GM19240 (cell line): ENCODE measurements around the gene ADAT1.
"Not testable (repeated sequence)": the region's sequence is repeated elsewhere in the genome, so short reads cannot be mapped to it uniquely, and the experiment has no call there.

ENCODE experiments used
- DNase-seq: peaks from one replicate; pipeline ENCODE4 v3.0.0; 2011; ENCODE audit warnings: low spot score; ENCODE audit not compliant: insufficient read length

ADAT1 gene

DNA sequence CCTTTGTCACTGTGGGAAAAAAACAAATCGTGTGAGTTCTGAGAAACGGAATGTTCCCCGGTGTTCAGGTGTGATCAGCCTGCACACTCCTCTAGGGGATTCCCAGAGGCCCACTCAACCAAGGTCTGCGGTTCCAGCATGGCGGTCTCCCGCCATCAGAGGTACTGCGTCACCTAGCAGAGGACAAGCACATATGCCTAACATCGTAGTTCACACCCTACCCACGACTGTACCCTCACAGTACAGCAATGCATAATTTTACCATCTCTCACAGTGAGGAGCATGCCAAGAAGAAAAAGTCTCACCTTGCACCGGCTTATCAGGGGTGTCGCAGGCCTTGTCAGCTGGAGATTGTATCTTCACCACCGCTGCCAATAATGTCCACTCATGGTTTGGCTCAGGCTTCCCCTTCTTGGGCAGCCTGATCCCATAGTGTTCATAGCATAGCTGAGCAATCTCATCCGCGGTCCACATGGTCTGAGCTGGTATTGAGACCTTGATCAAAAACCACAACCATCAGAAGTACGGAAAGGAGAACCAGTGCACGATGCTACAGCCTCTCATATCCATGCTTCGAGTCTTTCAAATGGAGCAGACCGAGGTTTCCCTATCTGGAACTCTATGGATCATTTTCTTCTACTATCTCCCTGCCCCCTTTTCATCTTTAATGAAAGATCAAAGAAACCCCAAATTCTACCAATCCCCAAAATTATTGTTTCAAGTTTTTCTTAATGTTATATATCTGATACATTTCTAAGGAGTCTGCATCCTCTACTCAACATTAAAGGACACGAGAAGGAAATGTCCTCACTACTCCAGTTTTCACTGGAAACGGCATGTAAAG lies 2.5 kb downstream of the ADAT1 start:
- DNase-seq = no peak

DNA sequence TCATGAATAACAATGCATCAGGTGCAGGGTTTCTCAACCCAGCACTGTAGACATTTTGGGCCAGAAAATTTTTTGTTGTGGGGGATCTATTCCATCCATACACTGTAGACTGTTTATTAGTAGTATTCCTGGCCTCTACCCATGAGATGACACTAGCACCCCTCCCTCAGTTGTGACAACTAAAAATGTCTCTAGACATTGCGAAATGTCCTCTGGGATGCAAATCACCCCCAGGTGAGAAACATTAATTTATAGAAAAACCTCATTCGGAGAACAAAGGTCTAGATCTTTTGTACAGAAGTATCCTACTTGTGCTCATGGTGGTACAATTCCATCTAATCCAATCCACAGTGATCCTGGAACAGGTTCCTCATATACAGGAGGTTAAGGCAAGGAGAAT lies 4.3 kb downstream of the ADAT1 start:
- DNase-seq = no peak

DNA sequence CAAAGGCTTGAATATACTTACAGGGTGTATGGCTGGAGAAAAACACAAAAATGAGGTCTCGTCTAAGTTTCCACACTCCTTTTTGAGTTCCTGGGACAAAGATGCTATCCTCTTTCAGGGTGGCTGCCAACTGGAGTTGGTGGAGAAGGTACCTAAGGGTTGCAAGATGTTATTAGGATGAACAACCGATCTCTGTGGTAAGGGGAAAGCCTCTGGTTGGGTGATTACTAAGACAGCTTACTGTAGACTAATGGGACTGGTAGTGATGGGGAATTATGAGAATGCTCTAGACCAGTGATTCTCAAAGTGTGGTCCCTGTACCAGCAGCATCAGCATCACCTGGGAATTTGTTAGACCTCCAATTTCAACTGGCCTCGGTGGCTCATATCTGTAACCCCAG lies 6.0 kb downstream of the ADAT1 start:
- DNase-seq = no peak

DNA sequence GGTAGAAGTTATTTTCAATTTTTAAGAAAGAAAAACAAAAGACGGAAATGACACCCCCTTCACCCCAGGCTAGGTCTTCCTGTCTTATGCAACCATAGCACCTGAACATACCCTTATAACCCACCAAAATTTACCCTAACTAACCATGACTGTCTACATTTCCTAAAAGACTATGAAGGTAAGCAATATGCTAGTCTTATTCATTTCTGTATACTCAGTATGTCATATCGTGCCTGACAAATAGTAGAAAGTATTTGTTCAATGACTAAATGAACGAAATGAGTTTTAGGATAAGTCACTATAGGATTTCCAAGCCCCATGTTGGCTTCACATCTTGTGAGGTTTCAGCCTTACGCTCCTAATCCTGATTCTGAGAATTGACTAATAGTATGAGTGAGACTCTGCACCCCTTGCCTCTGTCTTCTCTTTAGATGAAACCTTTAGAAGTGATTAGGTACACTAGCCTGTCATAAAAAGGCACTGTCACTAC lies 6.5 kb downstream of the ADAT1 start:
- DNase-seq = no peak

DNA sequence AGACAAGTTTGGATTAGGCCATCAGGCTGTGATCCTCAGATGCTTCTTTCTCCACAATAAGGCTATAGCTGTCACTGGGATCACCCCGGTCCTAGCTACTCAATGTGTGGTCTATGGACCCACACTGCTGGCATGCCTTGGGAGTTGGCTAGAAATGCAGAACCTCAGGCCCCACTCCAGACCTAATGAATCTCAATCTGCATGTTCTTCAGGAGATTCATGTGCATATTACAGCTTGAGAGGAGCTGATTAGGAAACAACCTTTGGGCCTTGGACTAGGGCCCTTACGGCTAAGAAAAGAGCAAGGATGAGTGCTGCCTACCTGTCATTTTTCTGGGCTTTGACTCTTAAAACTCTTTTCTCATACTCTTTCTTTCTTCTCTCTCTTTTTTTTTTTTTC lies 7.5 kb downstream of the ADAT1 start:
- no peak for DNase-seq

DNA sequence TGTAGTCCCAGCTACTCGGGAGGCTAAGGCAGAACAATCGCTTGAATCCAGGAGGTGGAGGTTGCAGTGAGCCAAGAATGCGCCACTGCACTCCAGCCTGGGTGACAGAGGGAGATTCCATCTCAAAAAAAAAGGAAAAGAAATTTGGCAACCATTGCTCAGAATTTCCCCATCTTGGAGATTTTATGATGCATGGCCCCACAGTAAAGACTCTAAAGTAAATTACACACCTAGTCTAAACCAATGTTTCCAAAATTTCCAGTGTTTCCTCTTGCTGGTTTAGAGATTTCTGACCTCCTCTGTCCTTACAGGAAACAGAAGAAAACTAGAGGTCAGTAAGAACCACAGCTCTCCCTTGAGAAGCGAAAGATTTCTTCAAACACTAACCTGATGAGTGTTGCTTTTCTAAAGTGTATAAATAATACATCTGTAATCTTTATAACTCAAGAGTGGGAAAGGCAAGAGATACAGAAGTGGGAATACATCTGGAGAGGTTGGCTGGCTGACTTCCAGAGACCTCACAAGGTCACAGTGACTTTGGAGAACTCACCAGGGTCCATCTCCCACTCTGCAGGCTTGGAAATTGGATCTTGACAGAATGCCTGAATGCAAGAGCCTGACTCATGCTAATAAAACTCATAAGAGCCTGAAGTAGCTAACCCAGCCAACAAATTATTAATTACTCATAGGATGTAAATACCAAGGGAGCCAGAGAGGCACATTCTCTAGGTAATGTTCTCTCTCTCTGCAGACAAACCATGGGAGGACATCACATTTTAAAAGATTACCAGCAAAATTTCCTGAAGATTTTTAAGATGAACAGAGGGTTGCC lies 8.8 kb downstream of the ADAT1 start:
- no peak for DNase-seq

DNA sequence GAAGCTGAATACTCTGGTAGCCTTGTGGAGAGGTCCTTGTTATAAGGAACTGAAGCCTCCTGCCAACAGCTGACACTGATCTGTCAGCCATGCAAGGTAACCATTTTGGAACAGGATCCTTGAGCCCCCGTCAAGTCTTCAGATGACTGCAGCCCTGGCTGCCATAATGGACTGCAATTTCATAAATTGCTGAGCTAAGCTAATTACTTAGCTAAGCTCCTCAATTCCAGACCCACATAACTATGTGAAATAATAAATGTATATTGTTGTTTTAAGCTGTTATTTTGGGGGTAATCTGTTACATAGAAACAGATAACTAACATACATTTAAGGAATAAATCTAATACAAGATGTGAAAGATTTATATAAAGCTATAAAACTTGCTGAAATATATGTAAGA lies 16.6 kb downstream of the ADAT1 start:
- DNase-seq = no peak

DNA sequence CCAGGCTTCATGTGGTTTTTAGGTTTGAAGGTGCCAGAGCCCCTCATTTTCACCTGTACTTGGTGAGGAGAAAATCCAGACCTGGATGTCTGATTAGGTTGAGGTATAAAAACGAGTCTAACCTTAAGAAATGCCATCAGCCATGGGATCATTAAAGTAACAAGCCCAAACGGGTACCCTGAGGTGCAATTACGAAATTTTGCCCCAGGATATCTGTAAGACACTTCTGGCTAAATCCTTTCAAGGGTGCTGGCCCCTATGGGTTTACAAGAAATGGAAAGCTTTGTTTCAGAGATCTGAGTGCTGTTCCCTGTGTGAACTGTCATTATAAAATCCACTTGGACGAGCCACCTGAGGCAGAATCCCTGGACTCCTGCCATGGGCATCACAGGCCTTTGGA lies 19.8 kb downstream of the ADAT1 start:
- no peak for DNase-seq

DNA sequence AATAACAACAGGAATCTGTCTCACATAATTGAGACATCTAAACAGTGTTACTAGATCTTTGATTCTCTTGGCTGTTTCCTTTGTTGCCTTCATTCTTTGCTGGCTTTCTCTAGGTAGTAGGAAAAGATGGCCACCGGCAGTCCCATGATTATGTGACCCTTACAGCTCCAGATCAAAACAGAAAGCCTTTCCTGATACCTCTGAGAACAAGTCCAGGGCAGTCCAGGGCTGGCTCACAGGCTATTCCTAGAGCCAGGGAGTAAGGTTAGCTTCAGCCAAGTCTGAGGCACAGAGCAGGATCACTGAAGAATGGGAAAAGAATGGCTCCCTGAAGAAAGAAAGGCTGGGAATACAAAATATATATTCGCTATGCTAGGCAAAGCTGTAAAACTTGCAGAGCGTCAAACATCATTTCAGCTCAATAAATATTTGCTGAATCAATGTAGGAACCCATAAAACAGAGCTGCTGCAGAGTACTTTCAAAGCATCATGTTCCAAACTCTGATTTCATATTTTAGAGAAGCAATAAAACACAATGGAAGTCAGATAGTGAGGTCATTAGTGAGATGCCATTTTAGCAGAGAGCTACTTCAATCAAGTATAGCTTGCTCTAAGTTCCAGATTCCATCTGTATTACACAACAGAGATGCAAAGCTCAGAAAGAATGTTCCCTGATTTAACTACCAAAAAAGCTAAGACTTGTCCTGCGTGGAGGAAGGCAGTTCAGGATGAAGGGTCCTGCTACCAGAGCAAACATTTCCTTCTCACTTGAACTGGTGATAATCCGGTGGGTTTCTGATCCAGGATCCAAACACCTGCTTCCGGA lies 23.4 kb downstream of the ADAT1 start:
- DNase-seq = no peak

DNA sequence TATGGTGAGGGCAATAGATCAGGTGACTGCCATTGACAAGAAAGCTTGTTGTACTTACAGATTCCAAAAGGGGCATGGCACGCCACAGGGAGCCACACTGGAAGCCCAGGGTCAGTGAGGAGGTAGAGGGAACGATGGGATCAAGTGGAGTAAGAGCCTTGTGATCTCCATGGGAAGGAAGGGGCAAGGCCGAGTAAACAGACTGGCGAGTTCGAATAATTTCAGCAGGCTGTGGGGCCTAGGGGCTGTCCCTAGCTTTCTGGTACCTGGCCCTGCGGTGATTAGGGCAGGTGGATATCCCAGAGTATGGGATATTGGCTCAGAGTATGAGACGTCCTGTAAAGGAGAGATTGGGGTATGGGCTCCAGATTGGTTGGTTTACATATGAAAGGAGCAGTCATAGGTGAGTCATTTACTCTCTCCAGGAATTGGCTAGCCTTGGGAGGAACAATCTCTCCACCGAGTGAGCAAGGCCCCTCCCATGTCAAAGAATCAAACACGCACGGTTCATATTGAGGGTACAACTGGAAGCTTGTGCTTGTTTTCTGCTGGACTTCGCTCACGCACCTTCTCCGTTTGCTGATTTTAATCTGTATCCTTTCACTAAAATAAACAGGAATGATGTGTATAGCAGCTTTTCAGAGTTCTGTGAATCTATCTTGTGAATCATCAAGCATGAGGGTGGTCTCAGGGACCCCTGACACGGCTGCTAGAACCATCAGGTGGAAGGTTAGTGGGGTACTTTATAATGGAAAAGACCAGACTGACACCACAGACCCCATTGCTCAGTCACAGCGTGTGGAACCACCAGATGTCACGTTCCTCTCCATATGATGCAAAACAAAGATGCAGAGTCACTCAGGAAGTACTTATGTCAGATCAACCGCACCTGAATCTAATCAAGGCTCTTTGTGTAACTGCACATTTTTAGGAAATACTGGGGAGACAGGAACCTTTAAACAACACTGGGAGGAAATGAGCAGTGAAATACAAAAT lies 29.0 kb downstream of the ADAT1 start:
- no peak for DNase-seq

DNA sequence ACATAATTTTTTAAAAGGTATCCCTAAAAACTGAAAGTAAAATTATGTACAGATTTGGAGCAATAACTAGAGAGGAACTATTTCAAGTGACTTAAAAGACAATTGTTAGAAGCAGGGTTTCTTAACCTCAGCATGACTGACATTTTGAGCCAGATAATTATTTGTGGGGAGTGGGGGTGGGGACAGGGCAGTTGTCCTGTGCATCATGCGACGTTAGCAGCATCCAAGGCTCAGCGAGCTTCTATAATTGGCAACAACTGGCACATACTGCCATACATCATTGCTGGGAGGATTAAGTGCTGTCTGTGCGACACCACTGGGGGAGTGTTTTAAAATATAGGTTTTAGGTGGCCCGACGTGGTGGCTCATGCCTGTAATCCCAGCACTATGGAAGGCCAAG lies 29.8 kb downstream of the ADAT1 start:
- DNase-seq = no peak

DNA sequence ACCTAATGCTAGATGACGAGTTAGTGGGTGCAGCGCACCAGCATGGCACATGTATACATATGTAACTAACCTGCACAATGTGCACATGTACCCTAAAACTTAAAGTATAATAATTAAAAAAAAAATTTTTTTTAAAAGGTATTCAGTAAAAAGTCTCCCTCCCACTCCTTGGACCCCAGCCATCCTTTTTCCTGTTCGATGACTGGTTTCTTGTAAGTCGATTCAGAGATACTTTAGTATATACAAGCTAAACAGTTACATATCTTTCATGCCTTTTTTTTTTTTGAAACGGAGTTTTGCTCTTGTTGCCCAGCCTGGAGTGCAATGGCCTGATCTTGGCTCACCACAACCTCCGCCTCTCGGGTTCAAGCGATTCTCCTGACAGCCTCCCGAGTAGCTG lies 31.2 kb downstream of the ADAT1 start:
- DNase-seq = not testable (repeated sequence)

DNA sequence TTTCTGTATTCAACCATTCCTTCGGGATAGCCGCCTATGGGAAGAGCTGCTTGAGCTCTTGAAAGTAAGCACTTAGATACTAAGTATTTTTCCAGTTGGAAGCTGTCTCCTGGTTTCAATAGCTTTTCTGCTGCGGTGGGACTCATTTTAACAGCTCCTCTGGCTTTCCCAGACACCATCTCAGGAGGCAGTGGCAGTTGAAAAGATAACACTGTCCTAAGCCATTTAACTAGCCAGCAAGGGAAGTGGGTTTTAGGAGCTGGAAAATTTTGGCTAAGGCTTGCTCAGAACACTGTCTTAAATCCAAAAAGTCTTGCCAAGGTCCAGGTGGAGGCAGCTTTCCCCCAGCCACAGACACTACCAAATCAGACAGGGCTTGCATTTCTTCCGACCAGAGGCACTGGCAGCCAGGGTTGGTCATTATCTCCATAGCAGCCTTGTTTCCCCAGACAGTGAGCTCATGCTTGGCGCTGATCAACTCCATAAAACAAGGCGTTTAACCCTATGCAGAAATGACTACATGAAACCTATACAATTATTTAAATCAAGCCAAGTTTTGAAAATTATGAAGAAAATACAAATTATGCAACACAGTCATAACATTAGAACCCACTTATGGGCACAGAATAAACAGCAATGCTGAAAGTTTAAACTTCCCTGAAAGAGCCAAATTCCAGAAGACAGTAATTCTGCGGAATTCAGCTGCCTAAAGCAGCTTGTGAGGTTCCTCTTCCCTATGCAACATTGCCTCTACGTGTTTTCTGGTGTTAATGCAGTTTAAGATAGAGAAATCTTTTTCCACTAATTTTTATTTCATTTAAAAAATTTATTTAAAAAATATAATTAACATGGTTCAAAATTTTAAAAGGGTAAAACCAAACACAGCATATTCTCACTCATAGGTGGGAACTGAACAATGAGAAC lies 31.9 kb downstream of the ADAT1 start:
- DNase-seq = no peak

DNA sequence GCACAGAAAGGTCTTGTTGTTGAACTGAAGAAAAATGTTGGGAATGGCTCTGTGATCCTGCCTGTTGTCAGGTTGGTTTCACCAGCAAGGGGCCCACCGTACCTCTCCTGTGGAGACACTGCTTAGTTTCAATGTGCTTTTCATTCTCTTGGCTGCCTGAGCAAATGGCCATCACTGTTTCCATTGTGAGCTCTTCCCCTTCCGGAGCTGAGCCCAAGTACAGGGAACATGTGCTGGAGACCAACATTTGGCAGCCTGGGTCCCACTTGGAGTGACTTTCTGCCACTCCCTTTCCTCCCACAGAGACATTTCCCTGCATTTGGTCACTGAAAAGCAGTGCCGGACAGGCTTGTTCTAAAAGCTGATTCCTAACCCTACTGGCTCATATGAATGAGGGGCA lies 33.8 kb downstream of the ADAT1 start:
- no peak for DNase-seq

DNA sequence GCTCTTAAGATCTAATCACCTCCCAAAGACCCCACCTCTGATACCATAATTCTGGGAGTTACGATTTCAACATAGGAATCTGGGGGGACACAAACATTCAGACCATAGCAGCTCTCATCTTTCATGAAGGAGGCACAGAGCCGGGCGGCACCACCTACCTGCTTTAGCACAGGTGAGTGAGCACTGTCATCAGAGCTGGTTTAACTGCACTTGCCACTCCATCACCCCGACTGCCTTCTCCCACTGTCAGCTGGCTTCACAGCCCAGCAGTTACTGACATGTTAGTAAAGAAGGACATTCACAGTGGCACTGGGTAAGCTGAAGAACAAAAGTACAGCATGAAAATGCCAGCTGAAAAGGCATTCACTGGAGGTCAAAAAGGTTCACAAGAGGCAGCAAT lies 34.4 kb downstream of the ADAT1 start:
- DNase-seq = no peak

DNA sequence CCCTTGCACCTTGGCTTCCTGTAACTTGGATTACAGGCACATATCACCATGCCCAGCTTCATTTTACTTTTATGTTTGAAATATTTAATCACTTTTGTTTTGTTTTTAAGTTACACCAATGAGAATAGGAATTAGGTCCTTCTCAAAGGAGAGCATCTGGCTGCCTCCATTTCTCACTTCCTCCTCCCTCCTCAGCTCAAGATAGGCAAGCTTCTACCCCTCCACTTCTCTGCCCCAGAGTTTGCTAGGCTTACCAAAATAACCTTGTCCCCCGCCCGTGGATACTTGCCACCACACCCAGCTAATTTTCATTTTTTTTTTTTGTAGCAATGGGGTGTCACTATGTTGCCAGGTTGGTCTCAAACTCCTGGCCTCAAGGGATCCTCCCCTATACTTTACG lies 39.0 kb downstream of the ADAT1 start:
- no peak for DNase-seq

DNA sequence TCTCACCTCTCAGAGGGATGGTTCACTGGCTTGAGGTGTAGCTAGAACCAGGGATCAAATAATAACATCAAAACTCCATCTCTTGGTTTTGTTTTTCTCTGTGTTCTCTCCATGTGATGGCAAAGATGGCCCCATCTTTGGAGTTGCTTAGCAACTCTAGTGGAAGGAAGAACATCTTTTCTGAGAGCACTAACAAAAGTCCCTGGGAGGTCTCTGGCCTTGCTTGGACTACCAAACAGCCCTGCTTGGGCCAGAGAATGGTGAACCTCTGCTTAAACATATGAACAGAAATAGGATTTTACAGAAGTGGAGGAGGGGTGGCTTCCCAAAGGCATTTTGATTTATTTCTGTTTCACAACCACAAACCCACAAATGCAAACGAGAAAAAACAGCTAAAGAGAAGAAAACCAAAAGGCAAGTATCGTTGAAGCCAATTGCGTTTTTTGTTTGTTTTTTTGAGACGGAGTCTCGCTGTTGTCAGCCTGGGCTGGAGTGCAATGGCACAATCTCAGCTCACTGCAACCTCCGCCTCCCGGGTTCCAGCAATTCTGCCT lies 43.7 kb downstream of the ADAT1 start:
- DNase-seq = no peak

DNA sequence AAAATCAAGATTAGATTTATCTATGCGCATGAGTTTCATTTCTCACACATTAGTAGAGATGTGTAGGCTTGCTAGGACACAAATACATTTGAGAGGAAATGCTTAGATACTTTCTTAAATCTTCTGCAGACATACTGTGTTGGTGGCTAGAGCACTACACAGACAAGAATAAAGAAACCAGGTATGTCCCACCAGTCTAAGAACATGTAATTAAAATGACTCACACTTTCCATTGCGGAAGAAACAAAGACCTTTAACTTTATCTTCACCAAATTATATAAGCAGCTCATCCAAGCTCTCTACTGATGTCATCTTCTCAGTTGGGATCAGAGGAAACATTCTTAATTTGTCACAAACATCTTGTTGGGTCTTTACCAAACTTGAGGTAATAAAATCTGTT lies 44.4 kb downstream of the ADAT1 start:
- DNase-seq = no peak

DNA sequence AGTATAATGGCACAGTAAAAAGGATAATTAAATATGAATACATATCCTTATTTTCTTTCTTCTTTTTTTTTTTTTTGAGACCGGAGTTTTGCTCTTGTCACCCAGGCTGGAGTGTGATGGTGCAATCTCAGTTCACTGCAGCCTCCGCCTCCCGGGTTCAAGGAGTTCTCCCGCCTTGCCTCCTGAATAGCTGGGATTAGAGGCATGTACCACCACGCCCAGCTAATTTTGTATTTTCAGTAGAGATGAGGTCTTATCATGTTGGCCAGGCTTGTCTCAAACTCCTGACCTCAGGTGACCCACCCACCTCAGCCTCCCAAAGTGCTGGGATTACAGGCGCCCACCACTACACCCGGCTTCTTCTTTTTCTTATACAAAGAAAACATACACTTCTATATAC lies 44.9 kb downstream of the ADAT1 start:
- DNase-seq = no peak
